NCI-H526 treated with DMSO at 0.1 percent for 48 hours (cell line): ENCODE measurements around the gene ARID1A.

Source experiments
- DNase-seq: peaks from one replicate; lab custom pipeline; 2025; lab: John Stamatoyannopoulos, UW

Gene ARID1A

GRCh38 chr1:26827663-26828062, 131.8 kb downstream of the ARID1A start:
- no peak for DNase-seq

- no peak for DNase-seq
Measured at GRCh38 chr1:26828411-26828991, 132.7 kb downstream of the ARID1A start.

- DNase-seq = no peak
Measured at GRCh38 chr1:26829184-26829911, 133.5 kb downstream of the ARID1A start.

- DNase-seq = no peak
Measured at GRCh38 chr1:26831059-26831458, 135.2 kb downstream of the ARID1A start.
